SK-N-SH (cell line): ENCODE results near the gene TTLL1. TPM values are rescaled to one million over a fixed set of nuclear protein-coding genes. Genes with fewer than 3 reads are reported as not detected.
A peak's percentile ranks its signal among the peaks of the same experiment; 100 is the strongest.

ENCODE experiments used
- CTCF ChIA-PET: fragments of 300-600, 350-600 bp; formaldehyde crosslinking; extraction: SDS; loops from one replicate; lab custom pipeline; 2021; lab: Yijun Ruan, JAX
- POLR2A ChIA-PET: fragments of 350-600 bp; sonication (Branson Sonifier 250); formaldehyde crosslinking; extraction: SDS; loops from one replicate; lab custom pipeline; 2020; ENCODE audit warnings: antibody characterized with exemption, inconsistent platforms; lab: Yijun Ruan, JAX
- DNase-seq: peaks from one replicate; pipeline ENCODE4 v3.0.0; 2012
- H2AFZ ChIP-seq: fragments of 200-600 bp; sonication (generic); 2 replicates; pipeline ENCODE4 v1.8.1; 2016; ENCODE audit warnings: antibody characterized with exemption, mild to moderate bottlenecking, low read depth
- H3F3A ChIP-seq: fragments of 200-600 bp; sonication (generic); replicated peaks from 2 replicates; pipeline ENCODE3; 2016; ENCODE audit warnings: antibody characterized with exemption, mild to moderate bottlenecking; ENCODE audit not compliant: insufficient read depth
- H3K27ac ChIP-seq, 2 experiments: fragments of 200-500 bp in 1 of 2; fragments of 200-600 bp in 1 of 2; sonication (Bioruptor generic) in 1 of 2; sonication (generic), shearing (Covaris generic) in 1 of 2; 2 replicates each; pipeline versions ENCODE4 v1.5.1 to v1.6.1; 2014 to 2016; ENCODE audit warnings: low read depth in 2 of 2, inconsistent platforms in 1 of 2, low read length in 1 of 2, mild to moderate bottlenecking in 1 of 2, mixed read lengths in 1 of 2
- H3K27me3 ChIP-seq: fragments of 200-600 bp; sonication (generic), shearing (Covaris generic); 2 replicates; pipeline ENCODE4 v1.6.1; 2016; ENCODE audit warnings: mixed run types; ENCODE audit not compliant: insufficient read depth
- H3K36me3 ChIP-seq, 2 experiments: fragments of 200-500 bp in 1 of 2; fragments of 200-600 bp in 1 of 2; sonication (Bioruptor generic) in 1 of 2; sonication (generic) in 1 of 2; replicated peaks in 1 of 2; 2 replicates each; pipeline versions ENCODE3 to v1.5.1; 2014 to 2016; ENCODE audit warnings: low read length in 1 of 2, mild to moderate bottlenecking in 1 of 2; ENCODE audit not compliant: insufficient read depth in 2 of 2, control insufficient read depth in 1 of 2
- H3K4me1 ChIP-seq, 2 experiments: fragments of 200-500 bp in 1 of 2; fragments of 200-600 bp in 1 of 2; sonication (Bioruptor generic) in 1 of 2; sonication (generic), shearing (Covaris generic) in 1 of 2; 2 replicates each; pipeline versions ENCODE4 v1.5.1 to v1.6.1; 2014 to 2016; ENCODE audit warnings: low read depth in 1 of 2, low read length in 1 of 2, mixed run types in 1 of 2; ENCODE audit not compliant: insufficient read depth in 2 of 2, control insufficient read depth in 1 of 2
- H3K4me2 ChIP-seq: fragments of 200-600 bp; sonication (generic), shearing (Covaris generic); 2 replicates; pipeline ENCODE4 v1.6.1; 2017; ENCODE audit warnings: mixed run types
- H3K4me3 ChIP-seq, 2 experiments: fragments of 200-500 bp in 1 of 2; fragments of 200-600 bp in 1 of 2; sonication (Bioruptor generic) in 1 of 2; sonication (generic), shearing (Covaris generic) in 1 of 2; 2 replicates each; pipeline versions ENCODE4 v1.5.1 to v1.8.1; 2014 to 2016; ENCODE audit warnings: low read depth in 2 of 2, inconsistent platforms in 1 of 2, low read length in 1 of 2, mild to moderate bottlenecking in 1 of 2, mixed read lengths in 1 of 2, moderate library complexity in 1 of 2
- H3K79me2 ChIP-seq: fragments of 200-600 bp; sonication (generic); 2 replicates; pipeline ENCODE4 v1.8.1; 2017; ENCODE audit warnings: mild to moderate bottlenecking; ENCODE audit not compliant: insufficient read depth
- H3K9ac ChIP-seq: fragments of 200-600 bp; sonication (generic); 2 replicates; pipeline ENCODE4 v1.6.1; 2017; ENCODE audit warnings: mixed run types
- H3K9me2 ChIP-seq: fragments of 200-600 bp; sonication (generic); 2 replicates; pipeline ENCODE4 v1.6.1; 2017; ENCODE audit warnings: mixed run types
- H3K9me3 ChIP-seq: fragments of 200-600 bp; sonication (generic); 2 replicates; pipeline ENCODE4 v1.6.1; 2017; ENCODE audit warnings: mixed run types, mild to moderate bottlenecking, moderate library complexity
- H4K20me1 ChIP-seq: fragments of 200-600 bp; sonication (generic); 2 replicates; pipeline ENCODE4 v1.6.1; 2017; ENCODE audit warnings: mild to moderate bottlenecking, mixed run types; ENCODE audit not compliant: insufficient read depth
- CHD2 ChIP-seq: fragments of 150-350 bp; IDR thresholded peaks from 2 replicates; pipeline ENCODE4 v1.6.1; 2018; ENCODE audit warnings: low read length; ENCODE audit not compliant: partially characterized antibody
- CTCF ChIP-seq: fragments of 200-600 bp; sonication (generic); IDR thresholded peaks from 2 replicates; pipeline ENCODE4 v1.6.1; 2017; ENCODE audit warnings: antibody characterized with exemption, mild to moderate bottlenecking, moderate library complexity
- ELF1 ChIP-seq: IDR thresholded peaks from 2 replicates; pipeline ENCODE4 v1.4.0; 2012
- FOXJ3 ChIP-seq: sonication (generic); formaldehyde crosslinking; IDR thresholded peaks from 2 replicates; pipeline ENCODE4 v1.5.1; 2020; ENCODE audit warnings: mild to moderate bottlenecking, missing genetic modification reagents
- FOXM1 ChIP-seq: IDR thresholded peaks from 2 replicates; pipeline ENCODE4 v1.4.0; 2012; ENCODE audit warnings: low read depth, mild to moderate bottlenecking
- GABPA ChIP-seq: IDR thresholded peaks from 2 replicates; pipeline ENCODE4 v1.4.0; 2012; ENCODE audit warnings: low read depth, mild to moderate bottlenecking
- GATA2 ChIP-seq: sonication (generic); formaldehyde crosslinking; IDR thresholded peaks from 2 replicates; pipeline ENCODE4 v1.5.0; 2020; ENCODE audit warnings: mild to moderate bottlenecking, missing genetic modification reagents
- IRF3 ChIP-seq: fragments of 150-350 bp; IDR thresholded peaks from 2 replicates; pipeline ENCODE4 v1.6.1; 2016; ENCODE audit warnings: mild to moderate bottlenecking, low read depth, low read length
- NFIC ChIP-seq: IDR thresholded peaks from 2 replicates; pipeline ENCODE4 v1.4.0; 2012; ENCODE audit warnings: borderline replicate concordance
- NRF1 ChIP-seq: IDR thresholded peaks from 2 replicates; pipeline ENCODE4 v1.6.1; 2012; ENCODE audit warnings: low read depth, mild to moderate bottlenecking, low read length
- POLR2AphosphoS5 ChIP-seq: IDR thresholded peaks from 2 replicates; pipeline ENCODE4 v1.6.1; 2012; ENCODE audit warnings: low read depth, low read length
- RAD21 ChIP-seq: IDR thresholded peaks from 2 replicates; pipeline ENCODE4 v1.6.1; 2012; ENCODE audit warnings: mild to moderate bottlenecking, low read length
- SIN3A ChIP-seq: IDR thresholded peaks from 2 replicates; pipeline ENCODE4 v1.6.1; 2012; ENCODE audit warnings: low read depth, mild to moderate bottlenecking, low read length, moderate library complexity, borderline replicate concordance
- USF1 ChIP-seq: IDR thresholded peaks from 2 replicates; pipeline ENCODE4 v1.4.0; 2012; ENCODE audit warnings: low read depth, borderline replicate concordance
- USF2 ChIP-seq: fragments of 150-350 bp; IDR thresholded peaks from 2 replicates; pipeline ENCODE4 v1.6.1; 2017; ENCODE audit warnings: antibody characterized with exemption, low read length, low read depth, borderline replicate concordance
- YY1 ChIP-seq: IDR thresholded peaks from 2 replicates; pipeline ENCODE4 v1.4.0; 2012; ENCODE audit warnings: low read depth, mild to moderate bottlenecking
- WGBS: methylation state at CpG from one replicate; pipeline ENCODE4 v1.1.6; 2017; ENCODE audit warnings: low lambda C conversion rate; 5-methylcytosine and 5-hydroxymethylcytosine counted together
- polyA plus RNA-seq, 3 experiments: library from polyadenylated mRNA; depleted of rRNA; stranded (reverse); fragments of >200 nt; gene quantifications; 2 replicates each; pipeline ENCODE4 v1.2.3, GENCODE V29; 2012

The TTLL1 gene
- polyA plus RNA-seq, 1 of the 3 experiments (the other 2 are of a cell fraction) = 14.0 TPM

GRCh38 chr22:43001271-43002201 is 87.7 kb downstream of the TTLL1 start:
- Histone ChIP-seq H3K9me2 (no peaks in the 10 kb centered on the region), H3K27me3 (no peaks in the 10 kb centered on the region), H3K79me2 (peaks cover 92% of the 10 kb centered on the region), H3K9me3 (no peaks in the 10 kb centered on the region), H3K36me3 (no peaks in the 10 kb centered on the region), H3K4me1 (peaks cover 25 to 42% of the 10 kb centered on the region in 2 experiments), H3F3A (peaks cover 7% of the 10 kb centered on the region), H3K4me2 (peak overlapping the region; percentile 83), H3K4me3 (peak overlapping the region; percentile 25 to 52; a peak in 3 of 4 replicates), H3K9ac (peak overlapping the region; percentile 74), H2AFZ (no peak overlapping the region), H3K27ac (peak overlapping the region; percentile 56 to 96), H4K20me1 (no peaks in the 10 kb centered on the region)
- DNase-seq = no peak
- POLR2A ChIA-PET = interaction anchor here (0.7 to 1.4 kb wide), 2 partner anchors 13 to 26 kb away, joined by 3 to 6 read pairs; partner anchors contain the start of gene PACSIN2
- CTCF ChIA-PET = interaction anchor here (1.1 kb wide), 1 partner anchor 134 kb away, joined by 3 read pairs; no protein-coding TSS in a partner anchor
- WGBS = 84% methylated on average over 2 of the region's 3 CpGs
- no peak for TF ChIP-seq FOXJ3 (CRISPR knock-in tag)
- no peak for TF ChIP-seq YY1
- TF ChIP-seq SIN3A = no peak
- no peak for TF ChIP-seq GABPA
- TF ChIP-seq ELF1 = no peak
- TF ChIP-seq NRF1 = no peak
- TF ChIP-seq POLR2AphosphoS5 = no peak
- TF ChIP-seq GATA2 (CRISPR knock-in tag) = no peak
- TF ChIP-seq RAD21 = no peak
- TF ChIP-seq IRF3 = no peak
- TF ChIP-seq USF2 = no peak
- TF ChIP-seq CTCF = no peak
- no peak for TF ChIP-seq CHD2
- no peak for TF ChIP-seq NFIC
- TF ChIP-seq USF1 = no peak
- TF ChIP-seq FOXM1 = no peak
